GM21723 (cell line): Measurements from ENCODE around the gene SLC19A3.

Experiments used
- ATAC-seq: cut with Tn5 transposase; IDR thresholded peaks from one replicate; pipeline ENCODE4 v1.9.1; 2021; ENCODE audit warnings: mild to moderate bottlenecking, moderate library complexity; ENCODE audit not compliant: unreplicated experiment

Gene SLC19A3

GRCh38 chr2:227634201-227634600, 83.6 kb downstream of the SLC19A3 start:
- no peak for ATAC-seq
